Measurements from ENCODE around the gene UNC79.
A peak's percentile ranks its signal among the peaks of the same experiment; 100 is the strongest.
"Not testable (repeated sequence)": the region's sequence is repeated elsewhere in the genome, so short reads cannot be mapped to it uniquely, and the experiment has no call there.

Gene UNC79

GRCh38 chr14:93520053-93520607 is 89.4 kb downstream of the UNC79 start:
- in situ Hi-C loops (cut with MboI; ENCODE audit: low pct_unique_long_range_greater_than_20kb, low sequenced_read_pairs, unreplicated experiment): no loop called here
- no peak for DNase-seq (ENCODE audit: low spot score)
- TF ChIP-seq CTCF (IDR thresholded peaks at IDR 0.05; ENCODE audit: extremely low read depth, insufficient read depth, missing control alignments): no peak

GRCh38 chr14:93522221-93522620 is 91.5 kb downstream of the UNC79 start:
- DNase-seq (ENCODE audit: low spot score): no peak
- TF ChIP-seq CTCF (IDR thresholded peaks at IDR 0.05; ENCODE audit: extremely low read depth, insufficient read depth, missing control alignments): no peak
- in situ Hi-C loops (cut with MboI; ENCODE audit: low pct_unique_long_range_greater_than_20kb, low sequenced_read_pairs, unreplicated experiment): no loop called here

- DNase-seq (ENCODE audit: low spot score): not testable (repeated sequence)
- in situ Hi-C loops (cut with MboI; ENCODE audit: low pct_unique_long_range_greater_than_20kb, low sequenced_read_pairs, unreplicated experiment): loop anchor here (25.0 kb wide), 1 partner anchor 288 kb away; no protein-coding TSS in a partner anchor
Observed at GRCh38 chr14:93525216-93525615, 94.5 kb downstream of the UNC79 start.

GRCh38 chr14:93525696-93526451 is 95.1 kb downstream of the UNC79 start:
- no peak for TF ChIP-seq CTCF (IDR thresholded peaks at IDR 0.05; ENCODE audit: extremely low read depth, insufficient read depth, missing control alignments)
- no peak for DNase-seq (ENCODE audit: low spot score)
- in situ Hi-C loops (cut with MboI; ENCODE audit: low pct_unique_long_range_greater_than_20kb, low sequenced_read_pairs, unreplicated experiment): loop anchor here (25.0 kb wide), 1 partner anchor 289 kb away; no protein-coding TSS in a partner anchor

GRCh38 chr14:93527203-93527607 is 96.5 kb downstream of the UNC79 start:
- in situ Hi-C loops (cut with MboI; ENCODE audit: low pct_unique_long_range_greater_than_20kb, low sequenced_read_pairs, unreplicated experiment): loop anchor here (25.0 kb wide), 1 partner anchor 290 kb away; no protein-coding TSS in a partner anchor
- DNase-seq (ENCODE audit: low spot score): peak; percentile 31
- no peak for TF ChIP-seq CTCF (IDR thresholded peaks at IDR 0.05; ENCODE audit: extremely low read depth, insufficient read depth, missing control alignments)

GRCh38 chr14:93528884-93529558 is 98.3 kb downstream of the UNC79 start:
- no peak for TF ChIP-seq CTCF (IDR thresholded peaks at IDR 0.05; ENCODE audit: extremely low read depth, insufficient read depth, missing control alignments)
- in situ Hi-C loops (cut with MboI; ENCODE audit: low pct_unique_long_range_greater_than_20kb, low sequenced_read_pairs, unreplicated experiment): loop anchor here (25.0 kb wide), 1 partner anchor 292 kb away; no protein-coding TSS in a partner anchor
- no peak for DNase-seq (ENCODE audit: low spot score)
